Thyroid gland (tissue), 4 donors: ENCODE measurements around the gene HSD17B4.

Experiments
- POLR2A ChIP-seq, 2 donors: fragments of 450-650 bp; IDR thresholded peaks; one replicate each; pipeline ENCODE4 v1.6.1; 2017; ENCODE audit warnings: antibody characterized with exemption in 2 of 2, mild to moderate bottlenecking in 2 of 2, moderate library complexity in 1 of 2
- TF ChIP-seq, protein P1 (sequence below), 6 experiments: fragments of 200-600 bp in 3 of 6; fragments of 450-650 bp in 3 of 6; sonication (generic) in 3 of 6; IDR thresholded peaks; one replicate each; pipeline ENCODE4 v1.5.1; 2016 to 2019; ENCODE audit warnings: antibody characterized with exemption in 6 of 6, mild to moderate bottlenecking in 2 of 6, inconsistent platforms in 1 of 6, moderate library complexity in 1 of 6

DNA sequence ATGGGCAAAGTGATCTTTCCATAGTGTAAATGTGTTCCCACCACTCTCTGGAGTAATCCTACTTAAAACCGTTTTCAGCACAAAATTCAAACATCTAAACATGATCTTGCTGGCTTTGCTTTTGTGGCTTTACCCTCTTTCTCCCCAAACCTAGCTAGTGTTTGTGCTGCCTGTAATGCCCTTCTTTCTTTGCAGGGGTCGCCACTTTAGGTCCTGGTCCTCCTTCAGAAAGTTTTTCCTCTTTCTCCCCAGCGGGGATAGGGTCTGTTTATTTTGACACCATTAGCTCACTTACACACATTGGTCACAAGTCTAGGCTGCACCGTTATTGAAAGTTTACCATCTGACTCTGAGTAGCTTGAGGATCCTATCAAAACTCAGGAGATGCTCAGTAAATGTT is 736 bp upstream of the HSD17B4 start:
- no peak for TF ChIP-seq POLR2A (IDR thresholded peaks at IDR 0.05)
- TF ChIP-seq, protein P1, sequence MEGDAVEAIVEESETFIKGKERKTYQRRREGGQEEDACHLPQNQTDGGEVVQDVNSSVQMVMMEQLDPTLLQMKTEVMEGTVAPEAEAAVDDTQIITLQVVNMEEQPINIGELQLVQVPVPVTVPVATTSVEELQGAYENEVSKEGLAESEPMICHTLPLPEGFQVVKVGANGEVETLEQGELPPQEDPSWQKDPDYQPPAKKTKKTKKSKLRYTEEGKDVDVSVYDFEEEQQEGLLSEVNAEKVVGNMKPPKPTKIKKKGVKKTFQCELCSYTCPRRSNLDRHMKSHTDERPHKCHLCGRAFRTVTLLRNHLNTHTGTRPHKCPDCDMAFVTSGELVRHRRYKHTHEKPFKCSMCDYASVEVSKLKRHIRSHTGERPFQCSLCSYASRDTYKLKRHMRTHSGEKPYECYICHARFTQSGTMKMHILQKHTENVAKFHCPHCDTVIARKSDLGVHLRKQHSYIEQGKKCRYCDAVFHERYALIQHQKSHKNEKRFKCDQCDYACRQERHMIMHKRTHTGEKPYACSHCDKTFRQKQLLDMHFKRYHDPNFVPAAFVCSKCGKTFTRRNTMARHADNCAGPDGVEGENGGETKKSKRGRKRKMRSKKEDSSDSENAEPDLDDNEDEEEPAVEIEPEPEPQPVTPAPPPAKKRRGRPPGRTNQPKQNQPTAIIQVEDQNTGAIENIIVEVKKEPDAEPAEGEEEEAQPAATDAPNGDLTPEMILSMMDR (IDR thresholded peaks at IDR 0.05), result no peak
